K562 (cell line): Measurements from ENCODE around the gene NVL. TPM values are rescaled to one million over a fixed set of nuclear protein-coding genes. Genes with fewer than 3 reads are reported as not detected.
A peak's percentile ranks its signal among the peaks of the same experiment; 100 is the strongest.

Source experiments
- FOSL1 ChIP-seq: fragments of 200-800 bp; sonication (Bioruptor generic); conservative IDR thresholded peaks from 2 replicates; pipeline ENCODE4 v1.6.1; 2016; ENCODE audit warnings: missing genetic modification characterization, missing compliant biosample characterization
- GABPA ChIP-seq: fragments of 200-800 bp; sonication (Bioruptor generic); conservative IDR thresholded peaks from 2 replicates; pipeline ENCODE4 v1.6.1; 2016; ENCODE audit warnings: low read depth, missing genetic modification characterization, missing compliant biosample characterization
- JUND ChIP-seq, 2 experiments: IDR thresholded peaks; 2 replicates in 1 of 2; 3 replicates in 1 of 2; pipeline ENCODE4 v1.6.1; 2011; ENCODE audit warnings: borderline replicate concordance in 2 of 2, low read depth in 2 of 2, low read length in 2 of 2, improper control_type of control experiment in 1 of 2, missing biosample characterization in 1 of 2, missing genetic modification characterization in 1 of 2, missing genetic modification reagents in 1 of 2
- NCOR1 ChIP-seq: fragments of 450-650 bp; IDR thresholded peaks from 2 replicates; pipeline ENCODE4 v1.6.1; 2016; ENCODE audit warnings: mild to moderate bottlenecking, moderate library complexity
- PHF20 ChIP-seq: fragments of 450-650 bp; IDR thresholded peaks from 2 replicates; pipeline ENCODE4 v1.6.1; 2018; ENCODE audit not compliant: partially characterized antibody
- SP1 ChIP-seq: sonication (generic); formaldehyde crosslinking; IDR thresholded peaks from 2 replicates; pipeline ENCODE4 v1.8.1; 2022; ENCODE audit warnings: mild to moderate bottlenecking, missing genetic modification reagents
- TAL1 ChIP-seq: fragments of 450-650 bp; IDR thresholded peaks from 2 replicates; pipeline ENCODE4 v1.6.1; 2016; ENCODE audit warnings: mild to moderate bottlenecking
- TBP ChIP-seq: optimal IDR thresholded peaks from 2 replicates; pipeline ENCODE3; 2011; ENCODE audit warnings: low read depth, low read length, improper control_type of control experiment
- TCF7 ChIP-seq: sonication (generic); IDR thresholded peaks from 2 replicates; pipeline ENCODE4 v1.6.1; 2016; ENCODE audit warnings: antibody characterized with exemption, borderline replicate concordance
- ZEB2 ChIP-seq: fragments of 450-650 bp; IDR thresholded peaks from 2 replicates; pipeline ENCODE4 v1.6.1; 2016
- ZFPM2 ChIP-seq: fragments of 250-450 bp; sonication (Bioruptor Pico); IDR thresholded peaks from 2 replicates; pipeline ENCODE4 v1.5.1; 2022; ENCODE audit warnings: mild to moderate bottlenecking
- ZFX ChIP-seq: sonication (generic); formaldehyde crosslinking; IDR thresholded peaks from 2 replicates; pipeline ENCODE4 v1.8.0; 2022; ENCODE audit warnings: mild to moderate bottlenecking, missing genetic modification reagents, moderate library complexity
- ZKSCAN8 ChIP-seq: fragments of 200-800 bp; sonication (Bioruptor generic); IDR thresholded peaks from 2 replicates; pipeline ENCODE4 v1.6.1; 2016; ENCODE audit warnings: missing genetic modification characterization, missing compliant biosample characterization
- ZNF134 ChIP-seq: fragments of 250-450 bp; sonication (Bioruptor Pico); conservative IDR thresholded peaks from 2 replicates; pipeline ENCODE4 v1.4.0; 2020
- ZNF436 ChIP-seq: fragments of 250-450, 450-650 bp; sonication (Bioruptor Pico); formaldehyde crosslinking; IDR thresholded peaks from 2 replicates; pipeline ENCODE4 v1.7.0; 2020; ENCODE audit warnings: mild to moderate bottlenecking
- ZNF830 ChIP-seq: fragments of 250-450 bp; sonication (Bioruptor Pico); IDR thresholded peaks from 2 replicates; pipeline ENCODE4 v1.5.0; 2021; ENCODE audit warnings: mild to moderate bottlenecking
- ZSCAN32 ChIP-seq: fragments of 450-650 bp; formaldehyde crosslinking; IDR thresholded peaks from 2 replicates; pipeline ENCODE4 v1.4.0; 2020; ENCODE audit warnings: mild to moderate bottlenecking, moderate library complexity
- polyA plus RNA-seq, 8 experiments: library from polyadenylated mRNA; depleted of rRNA in 4 of 8; stranded (reverse) in 5 of 8; unstranded in 3 of 8; fragments of >200 nt; fragmentation: Nextera tagmentation in 2 of 8; fragmentation: Illumina TruSeq in 1 of 8; extraction: Ambion mirVana in 2 of 8; extraction: Trizol in 1 of 8; gene quantifications; 2 replicates each; pipeline versions ENCODE4 v1.2.1 to v1.2.3, GENCODE V29; 2011 to 2014; ENCODE audit warnings: inconsistent platforms in 1 of 8, missing spikeins in 1 of 8
- total RNA-seq, 7 experiments: library from RNA; depleted of rRNA in 6 of 7; stranded (reverse); fragments of >200 nt in 6 of 7; fragmentation: Illumina TruSeq in 2 of 7; extraction: Trizol in 2 of 7; gene quantifications; 2 replicates each; pipeline versions ENCODE4 v1.2.1 to v1.2.3, GENCODE V29; 2011 to 2021; ENCODE audit warnings: low replicate concordance in 1 of 7
- TF ChIP-seq, protein P1 (sequence below), 2 experiments: fragments of 450-650 bp; IDR thresholded peaks; 2 replicates each; pipeline ENCODE4 v1.6.1; 2018; ENCODE audit warnings: mild to moderate bottlenecking in 2 of 2, low read depth in 1 of 2; ENCODE audit not compliant: partially characterized antibody in 2 of 2
- TF ChIP-seq, protein P2 (sequence below): fragments of 250-450 bp; sonication (Bioruptor Pico); IDR thresholded peaks from 2 replicates; pipeline ENCODE4 v1.8.0; 2022; ENCODE audit warnings: moderate library complexity, mild to moderate bottlenecking, inconsistent platforms
- TF ChIP-seq, protein P3 (sequence below): fragments of 450-650 bp; formaldehyde crosslinking; IDR thresholded peaks from 2 replicates; pipeline ENCODE4 v1.4.0; 2020; ENCODE audit warnings: mild to moderate bottlenecking, mixed read lengths
- TF ChIP-seq, protein P4 (sequence below): fragments of 450-650 bp; formaldehyde crosslinking; IDR thresholded peaks from 2 replicates; pipeline ENCODE4 v1.4.0; 2022; ENCODE audit warnings: mild to moderate bottlenecking, moderate library complexity

The NVL gene
- total and polyA plus RNA-seq, 9 of the 15 experiments (the other 6 are each of a cell fraction or from before 2014, with no cell fraction given), result 32.5 to 86.6 (median 62.9) TPM

GRCh38 chr1:224329842-224330753 lies at the start of gene NVL (continued):
- TF ChIP-seq FOSL1 (tag), result peak; percentile 68
- peak; percentile 88 for TF ChIP-seq PHF20
- peak; percentile 62 for TF ChIP-seq TAL1
- no peak for TF ChIP-seq ZSCAN32 (CRISPR knock-in tag)
- TF ChIP-seq ZNF436, result peak; percentile 63; the same call in 1 of the 2 replicates
- no peak for TF ChIP-seq ZKSCAN8
- peak; percentile 91 for TF ChIP-seq ZEB2
- peak; percentile 81 for TF ChIP-seq SP1 (CRISPR knock-in tag)
- peak; percentile 32; the same call in 1 of the 2 replicates for TF ChIP-seq ZNF830 (CRISPR knock-in tag)
- TF ChIP-seq, protein P1, sequence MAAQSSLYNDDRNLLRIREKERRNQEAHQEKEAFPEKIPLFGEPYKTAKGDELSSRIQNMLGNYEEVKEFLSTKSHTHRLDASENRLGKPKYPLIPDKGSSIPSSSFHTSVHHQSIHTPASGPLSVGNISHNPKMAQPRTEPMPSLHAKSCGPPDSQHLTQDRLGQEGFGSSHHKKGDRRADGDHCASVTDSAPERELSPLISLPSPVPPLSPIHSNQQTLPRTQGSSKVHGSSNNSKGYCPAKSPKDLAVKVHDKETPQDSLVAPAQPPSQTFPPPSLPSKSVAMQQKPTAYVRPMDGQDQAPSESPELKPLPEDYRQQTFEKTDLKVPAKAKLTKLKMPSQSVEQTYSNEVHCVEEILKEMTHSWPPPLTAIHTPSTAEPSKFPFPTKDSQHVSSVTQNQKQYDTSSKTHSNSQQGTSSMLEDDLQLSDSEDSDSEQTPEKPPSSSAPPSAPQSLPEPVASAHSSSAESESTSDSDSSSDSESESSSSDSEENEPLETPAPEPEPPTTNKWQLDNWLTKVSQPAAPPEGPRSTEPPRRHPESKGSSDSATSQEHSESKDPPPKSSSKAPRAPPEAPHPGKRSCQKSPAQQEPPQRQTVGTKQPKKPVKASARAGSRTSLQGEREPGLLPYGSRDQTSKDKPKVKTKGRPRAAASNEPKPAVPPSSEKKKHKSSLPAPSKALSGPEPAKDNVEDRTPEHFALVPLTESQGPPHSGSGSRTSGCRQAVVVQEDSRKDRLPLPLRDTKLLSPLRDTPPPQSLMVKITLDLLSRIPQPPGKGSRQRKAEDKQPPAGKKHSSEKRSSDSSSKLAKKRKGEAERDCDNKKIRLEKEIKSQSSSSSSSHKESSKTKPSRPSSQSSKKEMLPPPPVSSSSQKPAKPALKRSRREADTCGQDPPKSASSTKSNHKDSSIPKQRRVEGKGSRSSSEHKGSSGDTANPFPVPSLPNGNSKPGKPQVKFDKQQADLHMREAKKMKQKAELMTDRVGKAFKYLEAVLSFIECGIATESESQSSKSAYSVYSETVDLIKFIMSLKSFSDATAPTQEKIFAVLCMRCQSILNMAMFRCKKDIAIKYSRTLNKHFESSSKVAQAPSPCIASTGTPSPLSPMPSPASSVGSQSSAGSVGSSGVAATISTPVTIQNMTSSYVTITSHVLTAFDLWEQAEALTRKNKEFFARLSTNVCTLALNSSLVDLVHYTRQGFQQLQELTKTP (IDR thresholded peaks at IDR 0.05; ENCODE audit: low read depth in 1 of 2, partially characterized antibody in 2 of 2), result peak in 1 of 2 experiments; percentile 82
- peak; percentile 82 for TF ChIP-seq ZFX
- TF ChIP-seq NCOR1, result peak; percentile 33; the same call in 1 of the 2 replicates
- TF ChIP-seq ZFPM2 (CRISPR knock-in tag), result no peak
- TF ChIP-seq, protein P2, sequence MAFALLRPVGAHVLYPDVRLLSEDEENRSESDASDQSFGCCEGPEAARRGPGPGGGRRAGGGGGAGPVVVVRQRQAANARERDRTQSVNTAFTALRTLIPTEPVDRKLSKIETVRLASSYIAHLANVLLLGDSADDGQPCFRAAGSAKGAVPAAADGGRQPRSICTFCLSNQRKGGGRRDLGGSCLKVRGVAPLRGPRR (CRISPR knock-in tag), result peak; percentile 57; the same call in 1 of the 2 replicates
- TF ChIP-seq ZNF134 (CRISPR knock-in tag), result peak; percentile 63
- peak; percentile 66 for TF ChIP-seq TBP
- 0 out of 2 replicates have a peak, but pooled peaks have one; percentile 85 for TF ChIP-seq TCF7
- TF ChIP-seq, protein P3, sequence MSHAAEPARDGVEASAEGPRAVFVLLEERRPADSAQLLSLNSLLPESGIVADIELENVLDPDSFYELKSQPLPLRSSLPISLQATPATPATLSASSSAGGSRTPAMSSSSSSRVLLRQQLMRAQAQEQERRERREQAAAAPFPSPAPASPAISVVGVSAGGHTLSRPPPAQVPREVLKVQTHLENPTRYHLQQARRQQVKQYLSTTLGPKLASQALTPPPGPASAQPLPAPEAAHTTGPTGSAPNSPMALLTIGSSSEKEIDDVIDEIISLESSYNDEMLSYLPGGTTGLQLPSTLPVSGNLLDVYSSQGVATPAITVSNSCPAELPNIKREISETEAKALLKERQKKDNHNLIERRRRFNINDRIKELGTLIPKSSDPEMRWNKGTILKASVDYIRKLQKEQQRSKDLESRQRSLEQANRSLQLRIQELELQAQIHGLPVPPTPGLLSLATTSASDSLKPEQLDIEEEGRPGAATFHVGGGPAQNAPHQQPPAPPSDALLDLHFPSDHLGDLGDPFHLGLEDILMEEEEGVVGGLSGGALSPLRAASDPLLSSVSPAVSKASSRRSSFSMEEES (CRISPR knock-in tag), result 0 out of 2 replicates have a peak, but pooled peaks have one; percentile 6
- TF ChIP-seq GABPA, result peak; percentile 96
- peak; percentile 72 for TF ChIP-seq JUND (IDR thresholded peaks at IDR 0.05; ENCODE audit: borderline replicate concordance, low read depth, low read length)
- no peak for TF ChIP-seq JUND (tag; IDR thresholded peaks at IDR 0.05; ENCODE audit: borderline replicate concordance, low read depth, low read length)
- TF ChIP-seq, protein P4, sequence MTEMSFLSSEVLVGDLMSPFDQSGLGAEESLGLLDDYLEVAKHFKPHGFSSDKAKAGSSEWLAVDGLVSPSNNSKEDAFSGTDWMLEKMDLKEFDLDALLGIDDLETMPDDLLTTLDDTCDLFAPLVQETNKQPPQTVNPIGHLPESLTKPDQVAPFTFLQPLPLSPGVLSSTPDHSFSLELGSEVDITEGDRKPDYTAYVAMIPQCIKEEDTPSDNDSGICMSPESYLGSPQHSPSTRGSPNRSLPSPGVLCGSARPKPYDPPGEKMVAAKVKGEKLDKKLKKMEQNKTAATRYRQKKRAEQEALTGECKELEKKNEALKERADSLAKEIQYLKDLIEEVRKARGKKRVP (CRISPR knock-in tag), result peak; percentile 57
